ENCODE measurements around the gene LTO1.

The LTO1 gene

DNA sequence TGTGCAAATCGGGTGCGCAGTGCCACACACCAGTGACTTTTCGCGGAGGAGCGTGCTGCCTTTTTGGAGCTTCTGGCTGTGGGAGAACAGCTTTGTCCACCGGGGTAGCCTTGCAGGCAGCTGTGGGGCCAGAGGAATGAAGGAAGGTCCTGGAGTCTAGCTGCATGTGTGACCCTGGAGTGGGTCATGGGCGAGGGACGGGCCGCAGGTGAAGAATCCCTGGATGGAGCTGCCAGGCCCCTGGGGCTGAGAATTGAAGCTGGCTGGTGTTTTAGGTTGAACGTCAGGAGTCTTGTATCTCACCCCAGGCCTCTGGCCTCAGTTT lies 25.6 kb downstream of the LTO1 start:
- TF ChIP-seq, protein P1, sequence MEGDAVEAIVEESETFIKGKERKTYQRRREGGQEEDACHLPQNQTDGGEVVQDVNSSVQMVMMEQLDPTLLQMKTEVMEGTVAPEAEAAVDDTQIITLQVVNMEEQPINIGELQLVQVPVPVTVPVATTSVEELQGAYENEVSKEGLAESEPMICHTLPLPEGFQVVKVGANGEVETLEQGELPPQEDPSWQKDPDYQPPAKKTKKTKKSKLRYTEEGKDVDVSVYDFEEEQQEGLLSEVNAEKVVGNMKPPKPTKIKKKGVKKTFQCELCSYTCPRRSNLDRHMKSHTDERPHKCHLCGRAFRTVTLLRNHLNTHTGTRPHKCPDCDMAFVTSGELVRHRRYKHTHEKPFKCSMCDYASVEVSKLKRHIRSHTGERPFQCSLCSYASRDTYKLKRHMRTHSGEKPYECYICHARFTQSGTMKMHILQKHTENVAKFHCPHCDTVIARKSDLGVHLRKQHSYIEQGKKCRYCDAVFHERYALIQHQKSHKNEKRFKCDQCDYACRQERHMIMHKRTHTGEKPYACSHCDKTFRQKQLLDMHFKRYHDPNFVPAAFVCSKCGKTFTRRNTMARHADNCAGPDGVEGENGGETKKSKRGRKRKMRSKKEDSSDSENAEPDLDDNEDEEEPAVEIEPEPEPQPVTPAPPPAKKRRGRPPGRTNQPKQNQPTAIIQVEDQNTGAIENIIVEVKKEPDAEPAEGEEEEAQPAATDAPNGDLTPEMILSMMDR (IDR thresholded peaks at IDR 0.05; ENCODE audit: low read length, missing control alignments): no peak
- H3K4me3 ChIP-seq (replicated peaks; ENCODE audit: low read depth, low read length): no peak overlapping the region
- DNase-seq (ENCODE audit: low read depth): no peak

DNA sequence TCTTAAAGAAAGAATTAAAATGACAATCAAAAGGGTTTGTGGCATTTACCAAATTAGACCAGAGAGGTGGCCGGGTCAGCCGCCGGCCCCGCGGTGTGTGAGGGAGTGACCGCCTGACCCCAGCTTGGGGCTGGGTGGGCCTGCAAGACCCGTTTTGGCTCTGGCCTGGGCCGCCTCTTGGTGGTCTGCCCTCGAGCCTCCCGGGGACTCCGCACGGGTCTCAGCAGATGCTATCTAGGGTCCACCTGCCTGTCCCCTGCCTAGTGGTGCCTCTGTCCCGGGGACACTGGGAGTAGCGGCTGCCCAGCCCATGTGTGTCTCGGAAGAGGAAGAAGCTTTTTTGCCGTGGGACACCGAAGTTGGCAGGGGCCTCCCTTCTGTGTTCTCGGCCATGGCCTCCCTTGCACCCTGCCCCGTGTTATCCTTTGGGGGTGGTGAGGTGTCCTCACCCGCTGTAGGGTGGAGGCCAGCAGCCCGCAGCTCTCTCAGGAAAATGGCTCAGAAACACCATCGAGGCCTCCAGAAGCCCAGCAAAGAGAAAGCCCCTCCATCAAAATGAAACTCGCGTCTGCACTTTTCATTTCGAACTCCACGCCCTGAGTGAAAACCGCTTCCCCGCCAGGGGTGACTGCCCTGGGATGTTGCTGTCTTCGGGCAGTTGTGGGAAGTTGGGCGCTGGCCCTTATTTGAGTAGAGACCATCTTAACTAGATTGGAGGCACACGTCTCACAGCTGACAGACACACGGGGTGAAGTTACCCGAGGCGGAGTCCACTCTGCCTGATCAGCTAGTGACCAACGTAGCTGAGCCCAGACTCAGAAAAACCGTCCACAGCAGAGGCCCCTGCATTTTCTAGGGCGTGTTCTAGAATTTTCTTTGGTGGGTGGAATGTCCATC lies 26.2 kb downstream of the LTO1 start:
- H3K4me3 ChIP-seq (replicated peaks; ENCODE audit: low read depth, low read length): no peak overlapping the region
- TF ChIP-seq, protein P1 (IDR thresholded peaks at IDR 0.05; ENCODE audit: low read length, missing control alignments): no peak
- no peak for DNase-seq (ENCODE audit: low read depth)

DNA sequence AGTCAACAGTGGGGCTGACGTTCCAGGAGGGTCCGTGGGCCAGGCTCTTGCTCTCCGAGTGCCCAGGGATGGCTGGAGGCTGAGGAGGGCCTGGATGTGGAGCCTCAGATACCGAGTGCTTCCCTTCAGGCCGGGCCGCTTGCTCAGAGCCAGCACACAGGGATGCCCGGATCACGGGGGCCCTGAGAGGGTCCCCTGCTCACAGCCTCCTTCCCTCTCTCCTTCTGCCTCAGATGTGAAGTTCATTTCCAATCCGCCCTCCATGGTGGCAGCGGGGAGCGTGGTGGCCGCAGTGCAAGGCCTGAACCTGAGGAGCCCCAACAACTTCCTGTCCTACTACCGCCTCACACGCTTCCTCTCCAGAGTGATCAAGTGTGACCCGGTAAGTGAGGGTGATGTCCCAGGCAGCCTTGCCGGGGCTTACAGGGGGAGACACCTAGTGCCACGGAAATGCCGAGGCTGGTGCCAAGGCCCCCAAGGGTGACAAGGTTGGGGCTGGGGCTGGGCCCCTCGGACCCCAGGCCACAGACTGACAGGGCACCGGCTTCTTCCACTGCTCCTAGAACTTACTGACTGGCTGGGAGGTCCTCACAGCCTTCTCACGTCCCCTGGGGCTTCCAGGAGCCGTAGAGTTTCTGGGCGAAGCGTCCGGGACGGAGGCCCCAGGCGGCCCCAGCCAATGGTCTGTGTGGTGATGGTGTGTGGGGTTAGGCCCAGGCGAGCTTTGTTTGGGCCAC lies 27.2 kb downstream of the LTO1 start:
- DNase-seq (ENCODE audit: low read depth): no peak
- no peak overlapping the region for H3K4me3 ChIP-seq (replicated peaks; ENCODE audit: low read depth, low read length)
- TF ChIP-seq, protein P1 (IDR thresholded peaks at IDR 0.05; ENCODE audit: low read length, missing control alignments): no peak

DNA sequence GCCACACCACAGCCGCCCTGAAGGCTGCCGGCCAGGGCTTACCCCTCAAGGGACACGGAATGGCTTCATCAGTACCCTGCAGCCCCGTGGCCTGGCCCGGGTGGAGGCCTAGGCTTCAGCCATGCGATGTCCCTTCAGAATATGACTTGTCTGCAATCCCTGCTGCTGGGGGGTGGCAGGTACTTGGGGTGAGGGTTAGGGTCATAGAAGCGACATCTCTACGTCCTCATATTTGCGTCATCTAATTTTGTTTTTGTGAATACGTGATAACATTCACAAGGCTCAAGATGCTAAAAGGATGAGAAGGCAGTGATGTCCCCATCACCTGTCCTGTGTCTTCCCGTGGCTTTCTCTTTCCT lies 27.8 kb downstream of the LTO1 start:
- TF ChIP-seq, protein P1 (IDR thresholded peaks at IDR 0.05; ENCODE audit: low read length, missing control alignments): no peak
- DNase-seq (ENCODE audit: low read depth): no peak
- H3K4me3 ChIP-seq (replicated peaks; ENCODE audit: low read depth, low read length): no peak overlapping the region

GRCh38 chr11:69646493-69647389 lies 28.4 kb downstream of the LTO1 start:
- no peak for DNase-seq (ENCODE audit: low read depth)
- H3K4me3 ChIP-seq (replicated peaks; ENCODE audit: low read depth, low read length): no peak overlapping the region
- TF ChIP-seq, protein P1 (IDR thresholded peaks at IDR 0.05; ENCODE audit: low read length, missing control alignments): no peak

GRCh38 chr11:69645801-69646492 lies 29.2 kb downstream of the LTO1 start:
- H3K4me3 ChIP-seq (replicated peaks; ENCODE audit: low read depth, low read length): no peak overlapping the region
- TF ChIP-seq, protein P1 (IDR thresholded peaks at IDR 0.05; ENCODE audit: low read length, missing control alignments): no peak
- no peak for DNase-seq (ENCODE audit: low read depth)
